Fibroblast of skin of left quadriceps (primary cell): ENCODE results near the gene MARCHF7.
"Not testable (repeated sequence)": the region's sequence is repeated elsewhere in the genome, so short reads cannot be mapped to it uniquely, and the experiment has no call there.

Experiments
- DNase-seq, 2 experiments: peaks; one replicate each; pipeline ENCODE4 v3.0.0-alpha.2; 2013; ENCODE audit warnings: low read depth in 2 of 2

The MARCHF7 gene

GRCh38 chr2:159712143-159712928 is at the start of gene MARCHF7:
TSS of gene MARCHF7 (plus strand) at chr2:159712506. CDS start at chr2:159729023, 16,517 bp downstream.
- DNase-seq = peak; percentile 92 to 94

- not testable (repeated sequence) for DNase-seq
Observed at GRCh38 chr2:159667423-159667822, 44.9 kb upstream of the MARCHF7 start.

GRCh38 chr2:159671047-159671446 is 41.3 kb upstream of the MARCHF7 start:
- no peak for DNase-seq

GRCh38 chr2:159677654-159678053 is 34.7 kb upstream of the MARCHF7 start:
- peak; percentile 2 to 11 for DNase-seq

- DNase-seq = no peak
Observed at GRCh38 chr2:159680692-159681091, 31.6 kb upstream of the MARCHF7 start.

GRCh38 chr2:159683817-159684216 is 28.5 kb upstream of the MARCHF7 start:
- DNase-seq = no peak

GRCh38 chr2:159684796-159685195 is 27.5 kb upstream of the MARCHF7 start:
- peak; percentile 25 to 30 for DNase-seq

GRCh38 chr2:159694500-159695040 is 17.7 kb upstream of the MARCHF7 start:
- no peak for DNase-seq

GRCh38 chr2:159695795-159696448 is 16.4 kb upstream of the MARCHF7 start:
- DNase-seq = no peak

GRCh38 chr2:159703491-159703890 is 8.8 kb upstream of the MARCHF7 start:
- DNase-seq = no peak

- peak in 1 of 2 experiments; percentile 12 for DNase-seq
Observed at GRCh38 chr2:159706385-159706980, 5.8 kb upstream of the MARCHF7 start.

- no peak for DNase-seq
Observed at GRCh38 chr2:159708066-159708760, 4.1 kb upstream of the MARCHF7 start.

GRCh38 chr2:159710601-159711180 is 1.6 kb upstream of the MARCHF7 start:
- DNase-seq = no peak

- no peak for DNase-seq
Observed at GRCh38 chr2:159711562-159712142, 654 bp upstream of the MARCHF7 start.

- DNase-seq = no peak
Observed at GRCh38 chr2:159712929-159713420, 669 bp downstream of the MARCHF7 start.

GRCh38 chr2:159713631-159714246 is 1.4 kb downstream of the MARCHF7 start:
- DNase-seq = no peak

GRCh38 chr2:159714247-159714930 is 2.1 kb downstream of the MARCHF7 start:
- DNase-seq = no peak

- DNase-seq = no peak
Observed at GRCh38 chr2:159715451-159715850, 3.1 kb downstream of the MARCHF7 start.

GRCh38 chr2:159716409-159716808 is 4.1 kb downstream of the MARCHF7 start:
- not testable (repeated sequence) for DNase-seq

GRCh38 chr2:159716857-159717256 is 4.6 kb downstream of the MARCHF7 start:
- DNase-seq = no peak
